ENCODE results near the gene HNRNPF. TPM values are rescaled to one million over a fixed set of nuclear protein-coding genes. Genes with fewer than 3 reads are reported as not detected.

HNRNPF gene
- total RNA-seq, 6 experiments from 2014 or later, result 106 to 160 (median 121) TPM

GRCh38 chr10:43415544-43415943 lies 6.6 kb upstream of the HNRNPF start:
- DNase-seq (no peak), ATAC-seq (no peak)
- Histone ChIP-seq H3K4me1 (peaks cover 0 to 2% (median 0%) of the 10 kb centered on the region in 4 donors), H3K4me3 (no peak overlapping the region), H3K27me3 (no peaks in the 10 kb centered on the region), H3K9me3 (no peaks in the 10 kb centered on the region), H3K27ac (no peak overlapping the region), H3K36me3 (no peaks in the 10 kb centered on the region)
- TF ChIP-seq CTCF (IDR thresholded peaks at IDR 0.05), result no peak
- TF ChIP-seq POLR2A (IDR thresholded peaks at IDR 0.05), result no peak
- WGBS (ENCODE audit: insufficient coverage, low coverage, low lambda C conversion rate, missing lambda C conversion rate), result 79% methylated on average over 8 of the region's 10 CpGs
- intact Hi-C loops (cut with DNase I), result no loop called here

GRCh38 chr10:43411536-43411935 lies 2.5 kb upstream of the HNRNPF start:
- Histone ChIP-seq H3K27ac (no peak overlapping the region), H3K27me3 (no peaks in the 10 kb centered on the region), H3K9me3 (peaks cover 0 to 2% (median 0%) of the 10 kb centered on the region in 4 donors), H3K4me1 (peaks cover 0 to 4% (median 0%) of the 10 kb centered on the region in 4 donors), H3K4me3 (no peak overlapping the region), H3K36me3 (no peaks in the 10 kb centered on the region)
- TF ChIP-seq CTCF (IDR thresholded peaks at IDR 0.05), result no peak
- no peak for TF ChIP-seq POLR2A (IDR thresholded peaks at IDR 0.05)
- 91% methylated on average over 1 of the region's 2 CpGs for WGBS (ENCODE audit: insufficient coverage, low coverage, low lambda C conversion rate, missing lambda C conversion rate)
- intact Hi-C loops (cut with DNase I), result no loop called here
- no peak for ATAC-seq
- no peak for DNase-seq

DNA sequence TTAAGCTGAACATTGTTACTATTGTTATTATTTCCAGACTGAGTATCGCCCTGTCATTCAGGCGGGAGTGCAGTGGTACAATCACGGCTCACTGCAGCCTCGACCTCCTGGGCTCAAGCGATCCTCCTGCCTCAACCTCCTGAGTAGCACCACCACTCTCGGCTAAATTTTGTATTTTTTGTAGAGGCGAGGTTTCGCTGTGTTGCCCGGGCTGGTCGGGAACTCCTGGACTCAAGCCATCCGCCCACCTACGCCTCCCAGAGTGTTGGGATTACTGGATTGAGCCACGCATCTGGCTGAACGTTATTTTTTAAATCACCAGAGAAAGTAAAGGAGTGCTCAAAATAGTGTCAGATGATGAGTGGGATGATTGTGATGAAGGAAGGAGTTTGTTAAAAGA lies 1.4 kb upstream of the HNRNPF start:
- no peak overlapping the region for H3K4me3 ChIP-seq
- H3K4me1 ChIP-seq, result peaks cover 0 to 16% (median 4%) of the 10 kb centered on the region in 4 donors
- peaks cover 0 to 2% (median 0%) of the 10 kb centered on the region in 4 donors for H3K9me3 ChIP-seq
- no peaks in the 10 kb centered on the region for H3K27me3 ChIP-seq
- intact Hi-C loops (cut with DNase I), result no loop called here
- no peaks in the 10 kb centered on the region for H3K36me3 ChIP-seq
- peak overlapping the region in 2 of 3 donors; percentile 91 to 97 for H3K27ac ChIP-seq
- no peak for TF ChIP-seq POLR2A (IDR thresholded peaks at IDR 0.05)
- no peak for TF ChIP-seq CTCF (IDR thresholded peaks at IDR 0.05)
- no peak for ATAC-seq
- 94% methylated on average over 14 of the region's 14 CpGs for WGBS (ENCODE audit: insufficient coverage, low coverage, low lambda C conversion rate, missing lambda C conversion rate)
- DNase-seq, result no peak

GRCh38 chr10:43409385-43410109 lies 561 bp upstream of the HNRNPF start:
- peaks cover 0 to 2% (median 0%) of the 10 kb centered on the region in 4 donors for H3K9me3 ChIP-seq
- WGBS (ENCODE audit: insufficient coverage, low coverage, low lambda C conversion rate, missing lambda C conversion rate), result 12% methylated on average over 44 of the region's 46 CpGs
- TF ChIP-seq CTCF (IDR thresholded peaks at IDR 0.05) (no peak), POLR2A (IDR thresholded peaks at IDR 0.05) (no peak)
- no peaks in the 10 kb centered on the region for H3K27me3 ChIP-seq
- H3K36me3 ChIP-seq, result no peaks in the 10 kb centered on the region
- H3K4me3 ChIP-seq, result peak overlapping the region; percentile 69 to 82 (median 77)
- intact Hi-C loops (cut with DNase I), result no loop called here
- peak; percentile 5 to 23 (median 10) for ATAC-seq
- DNase-seq, result peak; percentile 65 to 66 (median 65)
- peaks cover 0 to 24% (median 7%) of the 10 kb centered on the region in 4 donors for H3K4me1 ChIP-seq
- peak overlapping the region; percentile 91 to 97 (median 97) for H3K27ac ChIP-seq
